H9 (cell line): ENCODE data around the gene VTN. TPM values are rescaled to one million over a fixed set of nuclear protein-coding genes. Genes with fewer than 3 reads are reported as not detected.

ENCODE experiments used
- DNase-seq: peaks from one replicate; pipeline ENCODE4 v3.0.0-alpha.2; 2017
- H2AFZ ChIP-seq: one replicate; pipeline ENCODE4 v1.6.1; 2013; ENCODE audit warnings: mild to moderate bottlenecking, low read length, control low read depth, moderate library complexity
- H2AK5ac ChIP-seq: 2 replicates; pipeline ENCODE4 v1.6.1; 2013; ENCODE audit warnings: low read length, control low read depth, mixed read lengths; ENCODE audit not compliant: insufficient read length
- H2BK120ac ChIP-seq: one replicate; pipeline ENCODE4 v1.6.1; 2013; ENCODE audit warnings: low read depth, mild to moderate bottlenecking, low read length, control low read depth, inconsistent platforms; ENCODE audit not compliant: poor library complexity, severe bottlenecking
- H2BK12ac ChIP-seq: 2 replicates; pipeline ENCODE4 v1.6.1; 2013; ENCODE audit warnings: low read length, control low read depth, mixed read lengths, low read depth; ENCODE audit not compliant: insufficient read length
- H2BK15ac ChIP-seq: 2 replicates; pipeline ENCODE4 v1.6.1; 2013; ENCODE audit warnings: low read depth, low read length, control low read depth
- H2BK20ac ChIP-seq: one replicate; pipeline ENCODE4 v1.6.1; 2013; ENCODE audit warnings: low read depth, mild to moderate bottlenecking, low read length, control low read depth, inconsistent platforms; ENCODE audit not compliant: poor library complexity, severe bottlenecking
- H2BK5ac ChIP-seq: 2 replicates; pipeline ENCODE4 v1.6.1; 2013; ENCODE audit warnings: low read length, control low read depth, mixed read lengths; ENCODE audit not compliant: insufficient read length
- H3K14ac ChIP-seq: 2 replicates; pipeline ENCODE4 v1.6.1; 2013; ENCODE audit warnings: low read length, control low read depth; ENCODE audit not compliant: insufficient read depth
- H3K18ac ChIP-seq: 2 replicates; pipeline ENCODE4 v1.6.1; 2013; ENCODE audit warnings: low read depth, mild to moderate bottlenecking, mixed read lengths, low read length, control low read depth; ENCODE audit not compliant: insufficient read length
- H3K23ac ChIP-seq: 2 replicates; pipeline ENCODE4 v1.6.1; 2013; ENCODE audit warnings: low read length, control low read depth, mixed read lengths, low read depth; ENCODE audit not compliant: insufficient read length
- H3K23me2 ChIP-seq: 2 replicates; pipeline ENCODE4 v1.6.1; 2013; ENCODE audit warnings: low read depth, mild to moderate bottlenecking, mixed read lengths, low read length, control low read depth; ENCODE audit not compliant: insufficient read length, poor library complexity, severe bottlenecking
- H3K27ac ChIP-seq: 2 replicates; pipeline ENCODE4 v1.5.1; 2013; ENCODE audit warnings: low read length, control low read depth, mixed read lengths, low read depth; ENCODE audit not compliant: insufficient read length
- H3K27me3 ChIP-seq: 2 replicates; pipeline ENCODE4 v1.6.1; 2013; ENCODE audit warnings: low read length, control low read depth, inconsistent platforms; ENCODE audit not compliant: insufficient read depth
- H3K4ac ChIP-seq: 2 replicates; pipeline ENCODE4 v1.6.1; 2013; ENCODE audit warnings: low read depth, mild to moderate bottlenecking, control low read depth, inconsistent platforms, low read length, moderate library complexity
- H3K4me1 ChIP-seq: 2 replicates; pipeline ENCODE4 v1.6.1; 2013; ENCODE audit warnings: low read length, control low read depth, inconsistent platforms; ENCODE audit not compliant: insufficient read depth
- H3K4me2 ChIP-seq: 2 replicates; pipeline ENCODE4 v1.6.1; 2013; ENCODE audit warnings: low read length, control low read depth, mixed read lengths; ENCODE audit not compliant: insufficient read length, insufficient read depth
- H3K56ac ChIP-seq: 2 replicates; pipeline ENCODE4 v1.6.1; 2013; ENCODE audit warnings: low read depth, mild to moderate bottlenecking, mixed read lengths, low read length, control low read depth; ENCODE audit not compliant: insufficient read length
- H3K79me1 ChIP-seq: 2 replicates; pipeline ENCODE4 v1.6.1; 2013; ENCODE audit warnings: low read depth, mild to moderate bottlenecking, moderate library complexity, low read length, control low read depth, inconsistent platforms; ENCODE audit not compliant: insufficient read depth, poor library complexity, severe bottlenecking
- H3K79me2 ChIP-seq: 2 replicates; pipeline ENCODE4 v1.6.1; 2013; ENCODE audit warnings: low read length, control low read depth, inconsistent platforms; ENCODE audit not compliant: insufficient read depth
- H3K9ac ChIP-seq: 2 replicates; pipeline ENCODE4 v1.6.1; 2013; ENCODE audit warnings: low read length, control low read depth, mixed read lengths; ENCODE audit not compliant: insufficient read length; ENCODE audit errors: extremely low read depth
- H3K9me3 ChIP-seq: one replicate; pipeline ENCODE4 v1.6.1; 2013; ENCODE audit warnings: low read depth, low read length, inconsistent platforms; ENCODE audit not compliant: control insufficient read depth
- H3T11ph ChIP-seq: one replicate; pipeline ENCODE4 v1.6.1; 2013; ENCODE audit warnings: mild to moderate bottlenecking, low read length, control low read depth, inconsistent platforms
- H4K20me1 ChIP-seq: one replicate; pipeline ENCODE4 v1.6.1; 2013; ENCODE audit not compliant: control insufficient read depth, insufficient read length, insufficient read depth
- H4K5ac ChIP-seq: 2 replicates; pipeline ENCODE4 v1.6.1; 2013; ENCODE audit warnings: low read depth, mild to moderate bottlenecking, mixed read lengths, low read length, control low read depth; ENCODE audit not compliant: insufficient read length
- H4K8ac ChIP-seq: replicated peaks from 2 replicates; pipeline ENCODE4 v1.6.1; 2013; ENCODE audit warnings: low read length, control low read depth, mixed read lengths, low read depth; ENCODE audit not compliant: insufficient read length
- H4K91ac ChIP-seq: 2 replicates; pipeline ENCODE4 v1.6.1; 2013; ENCODE audit warnings: low read depth, mild to moderate bottlenecking, moderate library complexity, mixed read lengths, low read length, control low read depth; ENCODE audit not compliant: insufficient read length
- H3K27ac Mint-ChIP-seq, 3 experiments: 2 replicates in 2 of 3; 3 replicates in 1 of 3; pipeline ENCODE4 v1.8.0; 2020 to 2021; ENCODE audit warnings: mixed read lengths in 3 of 3, mild to moderate bottlenecking in 1 of 3, moderate library complexity in 1 of 3
- H3K27me3 Mint-ChIP-seq: 2 replicates; pipeline ENCODE4 v1.8.0; 2021; ENCODE audit warnings: low read depth, mild to moderate bottlenecking, moderate library complexity, mixed read lengths
- H3K36me3 Mint-ChIP-seq, 3 experiments: 2 replicates in 2 of 3; 3 replicates in 1 of 3; pipeline ENCODE4 v1.8.0; 2020 to 2021; ENCODE audit warnings: low read depth in 3 of 3, mixed read lengths in 3 of 3; ENCODE audit not compliant: insufficient read depth in 1 of 3
- H3K4me1 Mint-ChIP-seq, 2 experiments: 2 replicates each; pipeline ENCODE4 v1.8.0; 2020; ENCODE audit warnings: mixed read lengths in 2 of 2
- H3K4me3 Mint-ChIP-seq, 2 experiments: 2 replicates in 1 of 2; 3 replicates in 1 of 2; pipeline ENCODE4 v1.8.0; 2020 to 2021; ENCODE audit warnings: mild to moderate bottlenecking in 2 of 2, mixed read lengths in 2 of 2, moderate library complexity in 1 of 2
- H3K9me3 Mint-ChIP-seq, 2 experiments: 2 replicates in 1 of 2; 3 replicates in 1 of 2; pipeline ENCODE4 v1.8.0; 2020; ENCODE audit warnings: mild to moderate bottlenecking in 2 of 2, mixed read lengths in 2 of 2, moderate library complexity in 1 of 2
- CTCF ChIP-seq: fragments of 200-600 bp; sonication (generic); conservative IDR thresholded peaks from 3 replicates; pipeline ENCODE4 v1.8.0; 2021; ENCODE audit warnings: antibody characterized with exemption, mild to moderate bottlenecking
- WGBS: extraction: QIAGEN DNeasy Blood & Tissue Kit; methylation state at CpG from one replicate; pipeline ENCODE4 v1.1.7; 2013; ENCODE audit warnings: missing lambda C conversion rate, low lambda C conversion rate, mixed read lengths; ENCODE audit not compliant: insufficient read length; ENCODE audit errors: extremely low coverage; 5-methylcytosine and 5-hydroxymethylcytosine counted together
- total RNA-seq: library from RNA; stranded (reverse); gene quantifications from 2 replicates; pipeline ENCODE4 v1.2.1, GENCODE V29; 2021

VTN gene
- total RNA-seq, 1 experiment from 2014 or later = not detected

DNA sequence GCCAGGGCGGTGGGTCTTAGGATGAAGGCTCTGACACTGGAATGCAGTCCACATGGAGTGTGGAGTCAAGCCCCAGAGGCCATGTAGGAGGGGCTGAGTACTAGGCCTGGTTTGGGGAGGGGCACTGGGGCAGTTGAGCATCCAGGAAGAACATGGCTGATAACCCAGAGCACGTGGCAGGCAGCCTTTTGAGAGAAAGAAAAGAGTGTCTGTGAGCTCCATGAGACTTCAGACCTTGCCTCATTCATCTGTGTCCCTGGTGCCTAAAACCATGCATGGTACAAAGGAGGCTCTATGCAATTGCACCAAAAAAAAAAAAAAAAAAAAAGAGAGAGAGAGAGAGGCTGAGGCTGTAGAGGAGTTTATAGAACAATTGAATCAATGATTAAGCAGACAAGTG, 21.3 kb upstream of the VTN start:
- no peaks in the 10 kb centered on the region for H3K23me2 ChIP-seq
- no peak overlapping the region for H3K14ac ChIP-seq
- no CpG with 5 or more reads among the region's 2 CpGs for WGBS
- H3K27me3 ChIP-seq = no peaks in the 10 kb centered on the region
- H3K4me3 Mint-ChIP-seq = no peak overlapping the region
- no peak overlapping the region for H4K8ac ChIP-seq
- DNase-seq = no peak
- H4K5ac ChIP-seq = no peak overlapping the region
- no peak overlapping the region for H3K18ac ChIP-seq
- H3T11ph ChIP-seq = no peak overlapping the region
- no peaks in the 10 kb centered on the region for H3K9me3 Mint-ChIP-seq
- no peak overlapping the region for H2BK12ac ChIP-seq
- peaks cover 21% of the 10 kb centered on the region for H3K27me3 Mint-ChIP-seq
- no peak overlapping the region for H4K91ac ChIP-seq
- H2BK120ac ChIP-seq = no peak overlapping the region
- H2AFZ ChIP-seq = no peak overlapping the region
- H2BK15ac ChIP-seq = no peak overlapping the region
- H3K4me1 ChIP-seq = no peaks in the 10 kb centered on the region
- H3K9me3 ChIP-seq = no peaks in the 10 kb centered on the region
- no peak overlapping the region; a peak in 1 of 7 replicates for H3K27ac Mint-ChIP-seq
- H2BK5ac ChIP-seq = no peak overlapping the region
- H2AK5ac ChIP-seq = no peak overlapping the region
- no peak overlapping the region for H2BK20ac ChIP-seq
- H3K79me2 ChIP-seq = no peaks in the 10 kb centered on the region
- H4K20me1 ChIP-seq = no peaks in the 10 kb centered on the region
- H3K79me1 ChIP-seq = no peaks in the 10 kb centered on the region
- H3K27ac ChIP-seq = no peak overlapping the region
- no peak overlapping the region for H3K56ac ChIP-seq
- peaks cover 0 to 3% (median 0%) of the 10 kb centered on the region in 3 experiments; a peak in 2 of 7 replicates for H3K36me3 Mint-ChIP-seq
- peaks cover 0 to 9% of the 10 kb centered on the region in 2 experiments; a peak in 1 of 4 replicates for H3K4me1 Mint-ChIP-seq
- no peak for TF ChIP-seq CTCF
- no peak overlapping the region for H3K23ac ChIP-seq
- no peak overlapping the region for H3K9ac ChIP-seq
- H3K4me2 ChIP-seq = no peak overlapping the region
- H3K4ac ChIP-seq = no peak overlapping the region
